NCI-H2171 treated with DMSO at 0.1 percent for 48 hours (cell line): Measurements from ENCODE around the gene EBI3.
"Not testable (repeated sequence)": the region's sequence is repeated elsewhere in the genome, so short reads cannot be mapped to it uniquely, and the experiment has no call there.

ENCODE experiments used
- DNase-seq: peaks from one replicate; lab custom pipeline; 2025; lab: John Stamatoyannopoulos, UW

Gene EBI3

DNA sequence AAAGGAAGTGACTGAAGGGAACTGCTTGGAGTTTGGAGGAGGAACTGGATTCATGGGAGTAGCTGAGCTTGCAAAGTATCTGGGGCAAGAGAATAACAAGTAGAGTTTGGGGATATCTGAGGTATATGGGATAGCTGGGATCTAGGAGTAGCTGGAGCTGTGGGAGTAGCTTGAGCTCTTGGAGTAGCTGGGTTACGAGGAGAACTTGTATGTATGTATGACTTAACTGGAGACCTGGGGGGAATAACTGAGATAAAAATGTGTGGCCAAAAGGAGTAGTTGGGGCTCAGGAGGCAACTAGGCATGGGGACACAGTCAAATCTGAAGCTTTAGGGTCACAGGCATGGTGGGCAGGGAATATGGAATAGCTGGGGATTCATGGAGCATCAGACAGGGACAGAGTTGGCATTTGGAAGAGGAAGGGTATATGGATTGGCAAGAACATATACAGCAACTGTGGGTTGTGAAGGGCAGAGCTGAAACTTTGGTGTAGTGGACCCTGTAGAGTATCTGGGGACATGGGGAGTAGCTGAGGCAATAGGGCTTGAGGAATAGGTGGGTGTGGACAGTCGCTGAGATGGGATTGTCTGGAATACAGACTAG, 28.3 kb upstream of the EBI3 start:
- no peak for DNase-seq

DNA sequence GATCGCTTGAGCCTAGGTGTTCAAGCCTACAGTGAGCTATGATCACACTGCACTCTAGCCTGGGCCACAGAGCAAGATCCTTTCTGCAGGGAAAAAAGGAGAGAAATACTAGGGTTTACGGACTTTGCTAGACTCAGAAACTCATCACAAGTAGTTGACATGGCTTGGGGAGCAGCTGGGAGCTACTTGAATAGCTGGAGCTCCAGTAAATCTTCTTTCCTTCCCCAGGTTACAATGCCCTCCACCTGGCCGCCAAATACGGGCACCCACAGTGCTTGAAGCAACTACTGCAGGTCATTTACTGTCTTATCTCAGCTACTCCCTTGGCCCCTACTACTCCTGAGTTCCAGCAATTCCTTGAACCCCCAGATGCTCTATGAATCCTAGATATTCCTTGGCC, 27.5 kb upstream of the EBI3 start:
- DNase-seq, result no peak

DNA sequence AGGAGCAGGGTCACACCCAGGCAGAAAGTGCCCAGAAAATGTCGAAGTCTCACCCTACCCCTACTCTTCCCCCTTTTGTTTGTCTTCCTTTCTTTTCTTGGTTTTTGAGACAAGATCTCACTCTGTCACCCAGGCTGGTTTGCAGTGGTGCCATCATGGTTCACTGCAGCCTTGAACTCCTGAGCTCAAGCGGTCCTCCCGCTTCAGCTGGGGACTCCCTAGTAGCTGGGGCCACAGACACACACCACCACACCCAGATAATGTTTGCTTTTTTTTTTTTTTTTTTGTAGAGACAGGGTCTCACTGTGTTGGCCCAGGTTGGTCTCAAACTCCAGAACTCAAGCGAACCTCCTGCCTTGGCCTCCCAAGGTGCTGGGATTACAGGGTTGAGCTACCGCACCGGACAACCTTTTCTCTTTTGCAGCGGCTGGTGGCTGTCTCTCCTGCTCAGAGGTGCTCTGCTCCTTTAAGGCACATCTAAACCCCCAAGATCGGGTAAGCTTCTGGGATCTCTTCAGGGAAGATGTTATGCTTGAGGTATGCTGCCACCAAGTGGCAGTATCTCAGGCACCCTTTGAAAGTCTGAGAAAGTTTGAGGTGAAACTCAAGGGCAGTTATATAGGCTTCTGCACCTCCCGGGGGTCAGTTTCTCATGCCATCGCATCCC, 22.4 kb upstream of the EBI3 start:
- peak; percentile 34 for DNase-seq

DNA sequence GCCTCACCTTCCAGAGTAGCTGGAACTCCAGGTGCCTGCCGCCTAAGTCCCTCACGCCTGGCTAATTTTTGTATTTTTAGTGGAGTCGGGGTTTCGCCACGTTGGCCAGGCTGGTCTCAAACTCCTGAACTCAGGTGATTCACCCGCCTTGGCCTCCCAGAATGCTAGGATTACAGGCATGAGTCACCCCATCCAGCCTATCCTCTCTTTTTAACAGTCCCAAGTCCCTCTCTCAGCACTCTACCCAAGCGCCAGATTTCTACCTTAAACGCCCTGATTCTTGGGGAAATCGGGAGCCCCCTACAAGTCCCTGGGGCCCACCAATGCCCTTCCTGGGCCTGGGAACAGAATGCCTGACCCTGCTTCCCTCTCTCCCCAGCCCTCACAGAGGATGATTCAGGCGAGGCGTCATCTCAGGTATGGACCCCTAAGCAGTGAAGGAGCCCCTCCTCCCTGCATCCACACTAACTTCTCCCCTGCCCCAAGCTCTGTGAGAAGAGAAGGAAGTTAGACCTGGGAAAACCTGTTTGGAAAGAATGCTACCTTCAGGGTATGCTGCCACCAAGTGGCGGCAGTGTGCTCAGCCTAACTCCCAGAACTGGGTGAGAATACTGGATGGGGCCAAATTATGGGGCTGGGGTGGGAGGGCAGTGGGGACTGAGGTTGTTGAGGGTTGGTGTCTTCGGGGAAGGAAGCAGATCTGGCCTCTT, 20.8 kb upstream of the EBI3 start:
- DNase-seq, result peak; percentile 35

DNA sequence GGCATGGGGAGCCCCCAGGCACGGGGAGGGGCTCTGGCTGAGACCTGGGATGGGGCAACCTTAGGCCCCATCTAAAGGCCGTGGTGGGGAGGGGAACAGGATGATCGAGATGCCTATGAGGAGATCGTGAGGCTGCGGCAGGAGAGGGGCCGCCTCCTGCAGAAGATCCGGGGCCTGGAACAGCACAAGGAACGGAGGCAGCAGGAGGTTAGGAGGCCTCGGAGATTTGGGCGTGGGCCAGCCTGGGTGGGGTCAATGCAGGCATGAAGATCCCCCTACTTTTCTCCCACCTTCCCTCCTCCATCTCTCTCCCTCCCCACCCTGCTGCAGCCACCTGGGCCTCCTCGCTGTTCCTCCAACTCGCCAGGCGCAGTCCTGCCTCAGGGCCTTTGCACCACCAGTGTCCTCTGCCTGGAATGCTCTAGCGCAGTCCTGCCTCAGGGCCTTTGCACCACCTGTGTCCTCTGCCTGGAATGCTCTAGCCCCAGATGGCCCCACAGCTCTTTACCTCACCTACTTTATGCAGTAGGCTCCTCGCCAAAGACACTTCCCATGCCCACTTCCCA, 19.1 kb upstream of the EBI3 start:
- DNase-seq, result no peak

DNA sequence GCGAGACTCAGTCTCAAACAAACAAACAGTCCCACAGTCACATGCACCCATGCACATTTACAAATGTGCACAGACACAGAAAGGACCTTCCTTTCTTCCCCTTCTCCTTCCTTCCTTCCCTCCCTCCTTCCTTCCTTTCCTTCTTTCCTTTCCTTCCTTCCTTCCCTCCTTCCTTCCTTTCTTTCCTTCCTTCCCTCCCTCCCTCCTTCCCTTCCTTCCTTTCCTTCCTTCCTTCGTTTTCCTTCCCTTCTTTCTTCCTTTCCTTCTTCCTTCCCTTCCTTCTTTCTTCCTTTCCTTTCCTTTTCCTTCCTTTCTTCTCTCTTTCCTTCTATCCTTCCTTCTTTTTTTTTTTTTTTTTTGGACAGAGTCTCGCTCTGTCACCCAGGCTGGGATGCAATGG, 16.2 kb upstream of the EBI3 start:
- DNase-seq, result no peak

DNA sequence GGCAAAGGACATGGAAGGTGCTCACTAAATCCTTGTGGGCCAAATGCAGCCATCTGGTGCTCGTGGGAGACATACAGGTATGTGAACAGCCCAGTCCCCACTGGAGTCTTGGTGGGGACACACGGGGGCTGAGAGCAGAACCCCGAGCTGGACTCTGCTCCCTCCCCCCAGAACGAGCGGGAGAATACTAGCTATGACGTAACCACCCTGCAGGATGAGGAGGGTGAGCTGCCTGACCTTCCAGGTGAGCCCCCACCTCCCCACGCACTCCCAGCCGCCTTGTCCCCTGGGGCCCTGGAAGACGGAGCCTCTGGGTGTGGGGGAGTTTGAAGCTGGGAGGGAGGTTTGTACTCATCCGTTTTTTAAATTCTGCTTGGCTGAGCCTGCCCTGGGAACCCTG, 13.5 kb upstream of the EBI3 start:
- DNase-seq, result no peak

DNA sequence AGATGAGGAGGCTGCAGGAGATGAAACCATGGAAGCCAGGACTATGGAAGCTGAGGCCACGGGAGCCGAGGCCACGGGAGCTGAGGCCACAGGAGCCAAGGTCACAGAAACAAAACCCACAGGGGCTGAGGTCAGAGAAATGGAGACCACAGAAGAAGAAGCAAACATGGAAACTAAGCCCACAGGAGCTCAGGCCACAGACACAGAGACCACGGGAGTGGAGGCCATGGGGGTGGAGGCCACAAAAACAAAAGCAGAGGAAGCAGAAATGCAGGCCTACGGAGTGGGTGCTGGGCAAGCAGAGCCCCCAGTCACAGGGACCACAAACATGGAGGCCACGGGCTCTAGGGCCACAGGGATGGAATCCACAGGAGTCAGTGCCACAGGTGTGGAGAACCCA, 12.5 kb upstream of the EBI3 start:
- DNase-seq, result no peak

DNA sequence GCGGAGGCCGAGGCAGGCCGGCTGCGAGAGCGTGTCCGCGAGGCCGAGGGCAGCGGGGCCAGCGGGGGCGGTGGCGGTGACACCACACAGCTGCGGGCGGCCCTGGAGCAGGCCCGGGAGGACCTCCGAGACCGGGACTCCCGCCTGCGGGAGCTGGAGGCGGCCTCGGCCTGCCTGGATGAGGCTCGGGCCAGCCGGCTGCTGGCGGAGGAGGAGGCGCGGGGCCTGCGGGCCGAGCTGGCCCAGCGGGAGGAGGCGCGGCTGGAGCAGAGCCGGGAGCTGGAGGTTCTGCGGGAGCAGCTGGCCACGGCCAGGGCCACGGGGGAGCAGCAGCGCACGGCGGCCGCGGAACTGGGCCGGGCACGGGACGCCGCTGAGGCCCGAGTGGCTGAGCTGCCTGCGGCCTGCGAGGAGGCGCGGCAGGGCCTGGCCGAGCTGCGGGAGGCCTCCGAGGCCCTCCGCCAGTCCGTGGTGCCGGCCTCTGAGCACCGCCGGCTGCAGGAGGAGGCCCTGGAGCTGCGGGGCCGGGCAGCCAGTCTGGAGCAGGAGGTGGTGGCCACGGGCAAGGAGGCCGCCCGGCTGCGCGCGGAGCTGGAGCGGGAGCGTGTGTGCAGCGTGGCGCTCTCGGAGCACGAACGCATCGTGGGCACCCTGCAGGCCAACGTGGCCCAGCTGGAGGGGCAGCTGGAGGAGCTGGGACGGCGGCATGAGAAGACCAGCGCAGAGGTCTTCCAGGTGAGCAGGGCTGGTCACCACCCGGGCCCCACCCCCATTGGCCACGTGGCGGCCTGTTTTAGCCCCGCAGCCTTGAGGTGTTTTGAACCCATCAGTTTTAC, 11.7 kb upstream of the EBI3 start:
- DNase-seq, result no peak

DNA sequence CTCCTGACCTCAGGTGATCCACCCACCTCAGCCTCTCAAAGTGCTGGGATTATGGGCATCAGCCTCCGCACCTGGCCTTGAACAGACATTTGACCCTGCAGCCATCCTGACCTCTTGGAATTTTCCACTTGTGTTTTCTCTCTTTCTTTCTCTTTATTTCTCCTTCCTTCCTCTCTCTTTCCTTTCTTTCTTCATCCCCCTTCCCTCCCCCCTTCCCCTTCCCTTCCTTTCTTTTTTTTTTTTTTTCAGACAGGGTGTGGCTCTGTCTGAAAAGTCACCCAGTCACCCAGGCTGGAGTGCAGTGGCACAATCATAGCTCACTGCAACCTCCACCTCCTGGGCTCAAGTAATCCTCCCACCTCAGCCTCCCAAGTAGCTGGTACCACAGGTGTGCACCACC, 10.8 kb upstream of the EBI3 start:
- DNase-seq, result not testable (repeated sequence)

DNA sequence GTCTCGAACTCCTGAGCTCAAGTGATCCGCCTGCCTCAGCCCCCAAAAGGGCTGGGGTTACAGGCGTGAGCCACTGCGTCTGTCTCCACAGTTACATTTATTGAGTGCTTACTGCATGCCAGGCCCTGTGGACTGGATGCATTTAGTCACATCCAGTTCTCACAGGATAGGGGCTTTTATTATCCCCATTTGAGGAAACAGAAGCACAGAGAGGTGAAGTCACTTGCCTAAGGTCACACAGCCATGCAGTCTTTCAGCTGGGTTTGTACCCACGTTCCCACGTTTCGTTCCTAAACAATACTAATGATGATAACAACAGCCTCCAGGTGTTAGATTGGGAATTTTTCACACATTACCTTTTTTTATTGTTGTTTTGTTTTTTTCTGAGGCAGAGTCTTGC, 9.1 kb upstream of the EBI3 start:
- DNase-seq, result no peak

DNA sequence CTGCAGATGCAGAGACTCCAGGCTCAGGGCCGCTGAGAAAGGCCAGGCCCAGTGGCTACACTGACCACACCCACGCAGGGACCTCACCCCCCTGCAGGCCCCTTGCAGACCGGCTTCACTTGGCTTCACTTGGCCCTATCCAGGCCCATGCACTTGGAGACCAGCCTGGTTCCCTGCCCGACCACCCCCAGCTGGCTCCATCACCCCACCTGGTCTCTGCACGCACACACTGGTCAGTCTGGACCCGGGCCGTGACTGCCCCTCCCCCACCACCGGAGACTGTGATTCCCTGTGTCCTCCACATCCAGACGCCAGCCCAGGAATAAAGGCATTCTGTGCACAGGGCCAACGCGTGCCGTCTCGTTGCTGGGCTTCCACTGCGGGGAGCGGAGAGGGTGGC, 4.9 kb upstream of the EBI3 start:
- no peak for DNase-seq

DNA sequence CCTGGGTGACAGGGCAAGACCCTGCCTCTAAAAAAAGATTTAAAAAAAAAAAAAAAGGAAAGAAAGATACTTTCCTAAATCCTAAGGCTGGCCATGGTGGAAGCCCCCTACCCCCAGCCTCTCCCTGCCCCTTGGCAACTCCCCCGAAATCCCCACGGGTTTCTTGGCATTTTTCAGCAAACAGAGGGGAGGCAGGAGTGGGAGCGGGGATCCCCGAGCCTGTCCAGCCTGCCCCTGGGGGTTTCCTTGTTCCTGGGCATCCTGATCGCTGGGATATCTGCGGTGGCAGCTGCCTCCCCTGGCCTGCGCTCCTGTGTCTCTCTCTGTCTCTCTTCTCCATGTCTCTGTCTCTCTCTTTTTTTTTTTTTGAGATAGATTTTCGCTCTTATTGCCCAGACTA, 3.4 kb upstream of the EBI3 start:
- no peak for DNase-seq

DNA sequence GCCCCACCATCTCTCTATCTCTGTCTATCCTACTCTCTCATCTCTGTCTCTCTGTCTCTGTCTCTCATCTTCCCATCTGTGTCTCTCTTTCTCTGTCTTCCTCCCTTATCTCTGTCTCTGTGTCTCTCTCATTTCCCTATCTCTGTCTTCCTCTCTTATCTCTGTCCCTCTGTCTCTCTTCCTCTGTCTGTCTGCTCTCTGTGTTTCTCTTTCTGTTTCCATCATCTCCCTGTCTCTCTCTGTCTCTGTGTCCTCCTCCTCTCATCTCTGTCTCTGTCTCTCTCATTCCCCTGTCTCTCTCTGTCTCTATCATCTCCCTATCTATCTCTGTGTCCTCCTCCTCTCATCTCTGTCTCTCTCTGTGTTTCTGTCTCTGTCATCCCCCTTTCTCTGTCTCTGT, 1.6 kb upstream of the EBI3 start:
- DNase-seq, result no peak

DNA sequence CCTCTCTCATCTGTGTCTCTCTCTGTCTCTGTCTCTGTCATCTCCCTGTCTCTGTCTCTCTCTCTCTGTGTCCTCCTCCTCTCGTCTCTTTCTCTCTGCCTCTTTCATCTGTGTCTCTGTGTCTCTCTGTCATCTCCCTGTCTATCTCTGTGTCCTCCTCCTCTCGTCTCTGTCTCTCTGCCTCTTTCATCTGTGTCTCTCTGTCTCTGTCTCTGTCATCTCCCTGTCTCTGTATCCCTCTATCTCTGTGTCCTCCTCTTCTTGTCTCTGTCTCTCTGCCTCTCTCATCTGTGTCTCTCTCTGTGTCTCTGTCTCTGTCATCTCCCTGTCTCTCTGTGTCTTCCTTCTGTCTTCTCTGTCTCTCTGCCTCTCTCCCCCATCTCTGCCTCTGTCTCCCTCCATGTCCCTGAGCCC, 551 bp upstream of the EBI3 start:
- no peak for DNase-seq

DNA sequence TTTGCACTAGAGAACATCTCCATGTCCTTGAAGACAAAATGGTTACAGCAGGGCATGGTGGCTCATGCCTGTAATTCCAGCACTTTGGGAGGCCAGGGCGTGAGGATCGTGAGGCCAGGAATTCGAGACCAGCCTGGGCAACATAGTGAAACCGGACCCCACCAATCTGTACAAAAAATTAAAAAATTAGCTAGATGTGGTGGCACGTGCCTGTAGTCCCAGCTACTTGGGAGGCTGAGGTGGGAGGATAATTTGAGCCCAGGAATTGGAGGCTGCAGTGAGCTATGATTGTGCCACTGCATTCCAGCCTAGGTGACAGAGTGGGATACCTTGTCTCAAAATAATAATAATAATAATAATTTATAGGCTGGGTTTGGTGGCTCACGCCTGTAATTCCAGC, 914 bp downstream of the EBI3 start:
- DNase-seq, result not testable (repeated sequence)

DNA sequence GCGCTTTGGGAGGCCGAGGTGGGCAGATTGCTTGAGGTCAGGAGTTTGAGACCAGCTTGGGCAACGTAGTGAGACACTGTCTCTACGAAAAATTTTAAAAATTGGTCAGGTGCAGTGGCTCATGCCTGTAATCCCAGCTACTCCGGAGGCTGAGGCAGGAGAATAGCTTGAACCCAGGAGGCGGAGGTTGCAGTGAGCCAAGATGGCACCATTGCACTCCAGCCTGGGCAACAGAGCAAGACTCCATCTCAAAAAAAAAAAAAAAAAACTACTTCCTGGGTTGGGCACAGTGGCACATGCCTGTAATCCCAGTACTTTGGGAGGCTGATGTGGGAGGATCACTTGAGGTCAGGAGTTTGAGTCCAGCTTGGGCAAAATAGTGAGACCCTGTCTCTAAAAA, 2.2 kb downstream of the EBI3 start:
- not testable (repeated sequence) for DNase-seq

DNA sequence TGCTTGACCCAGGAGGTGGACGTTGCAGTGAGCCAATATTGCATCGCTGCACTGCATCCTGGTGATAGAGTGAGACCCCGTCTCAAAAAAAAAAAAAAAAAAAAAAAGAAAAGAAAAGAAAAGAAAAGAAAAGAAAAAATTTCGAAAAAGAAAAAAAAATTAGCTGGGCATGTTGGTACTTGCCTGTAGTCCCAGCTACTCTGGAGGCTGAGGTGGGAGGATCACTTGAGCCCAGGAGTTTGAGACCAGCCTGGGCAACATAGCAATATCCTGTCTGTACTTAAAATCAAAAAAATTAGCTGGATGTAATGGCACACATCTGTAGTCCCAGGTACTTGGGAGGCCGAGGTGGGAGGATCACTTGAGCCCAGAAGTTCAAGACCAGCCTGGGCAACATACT, 2.8 kb downstream of the EBI3 start:
- not testable (repeated sequence) for DNase-seq

DNA sequence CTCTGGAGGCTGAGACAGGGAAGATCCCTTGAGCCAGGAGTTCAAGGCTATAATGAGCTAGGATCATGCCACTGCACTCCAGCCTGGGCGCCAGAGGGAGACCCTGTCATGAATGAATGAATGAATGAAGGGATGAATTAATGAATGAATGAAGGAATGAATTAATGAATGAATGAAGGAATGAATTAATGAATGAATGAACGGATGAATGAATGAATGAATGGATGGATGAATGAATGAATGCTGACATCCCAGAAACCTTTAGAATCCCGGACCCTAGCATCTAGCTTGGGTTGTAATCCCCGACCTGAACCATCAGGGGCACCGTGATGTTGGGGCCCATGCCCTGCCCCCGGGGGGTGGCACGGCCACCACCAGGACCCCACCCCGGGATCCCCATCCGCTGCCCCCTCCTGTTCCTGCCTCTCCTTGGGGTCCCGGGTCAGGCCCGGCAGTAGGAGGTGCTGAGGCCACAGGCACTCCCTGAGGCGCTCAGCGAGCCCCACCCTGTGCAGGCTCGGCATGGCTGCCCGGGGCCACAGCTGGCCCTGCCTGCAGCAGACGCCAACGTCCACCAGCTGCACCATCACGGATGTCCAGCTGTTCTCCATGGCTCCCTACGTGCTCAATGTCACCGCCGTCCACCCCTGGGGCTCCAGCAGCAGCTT, 3.4 kb downstream of the EBI3 start:
- DNase-seq, result no peak

DNA sequence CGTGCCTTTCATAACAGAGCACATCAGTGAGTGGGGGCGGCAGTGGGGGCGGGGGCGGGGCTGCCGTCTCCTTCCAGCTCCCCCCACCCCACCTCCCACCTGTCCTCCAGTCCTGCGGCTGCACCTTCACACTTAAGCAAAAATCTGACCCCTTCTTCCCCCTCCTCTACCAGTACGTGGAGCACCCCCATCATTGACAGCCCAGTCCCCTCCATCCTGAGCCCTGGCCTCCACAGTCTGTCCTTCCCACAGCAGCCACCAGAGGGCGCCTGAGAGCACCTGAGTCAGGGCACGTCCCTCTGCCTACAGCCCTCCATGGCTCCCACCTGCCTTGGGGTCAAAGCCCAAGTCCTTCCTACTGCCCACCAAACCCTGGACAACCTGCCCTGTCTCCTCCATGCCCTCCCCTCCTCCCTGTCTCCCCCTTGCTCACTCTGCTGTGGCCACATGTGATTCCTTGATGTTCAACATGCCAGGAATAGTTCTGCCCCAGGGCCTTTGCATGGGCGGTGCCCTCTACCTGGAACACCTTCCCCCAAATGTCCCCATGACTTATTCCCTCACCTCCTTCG, 4.0 kb downstream of the EBI3 start:
- DNase-seq, result peak; percentile 56

DNA sequence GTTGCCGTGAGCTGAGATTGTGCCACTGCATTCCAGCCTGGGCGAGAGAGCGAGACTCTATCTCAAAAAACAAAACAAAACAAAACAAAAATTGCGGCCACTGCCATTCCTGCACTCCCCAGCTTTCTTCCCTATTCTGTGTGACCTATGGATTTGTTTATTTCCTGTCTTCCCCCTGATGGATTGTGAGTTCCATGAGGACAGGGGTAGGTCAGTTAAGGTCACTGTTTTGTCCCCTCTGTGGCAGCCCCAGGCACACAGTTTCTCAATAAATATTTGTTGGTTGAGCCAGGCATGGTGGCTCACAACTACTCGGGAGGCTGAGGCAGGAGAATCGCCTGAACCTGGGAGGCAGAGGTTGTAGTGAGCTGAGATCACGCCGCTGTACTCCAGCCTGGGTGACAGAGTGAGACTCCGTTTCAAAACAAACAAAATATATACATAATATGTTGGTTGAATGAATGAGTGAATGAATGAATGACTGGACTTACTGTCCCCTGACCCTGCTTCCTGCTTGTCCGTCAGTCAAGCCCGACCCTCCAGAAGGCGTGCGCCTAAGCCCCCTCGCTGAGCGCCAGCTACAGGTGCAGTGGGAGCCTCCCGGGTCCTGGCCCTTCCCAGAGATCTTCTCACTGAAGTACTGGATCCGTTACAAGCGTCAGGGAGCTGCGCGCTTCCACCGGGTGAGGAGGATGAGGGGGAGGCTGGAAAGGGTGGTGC, 5.0 kb downstream of the EBI3 start:
- DNase-seq, result no peak
